ENCODE measurements around the gene BANP. TPM values are rescaled to one million over a fixed set of nuclear protein-coding genes. Genes with fewer than 3 reads are reported as not detected.

The BANP gene
- total and polyA plus RNA-seq, 2 of the 8 experiments (the other 6 are each of a cell fraction or from before 2014, with no cell fraction given) = 25.8 to 39.8 TPM

DNA sequence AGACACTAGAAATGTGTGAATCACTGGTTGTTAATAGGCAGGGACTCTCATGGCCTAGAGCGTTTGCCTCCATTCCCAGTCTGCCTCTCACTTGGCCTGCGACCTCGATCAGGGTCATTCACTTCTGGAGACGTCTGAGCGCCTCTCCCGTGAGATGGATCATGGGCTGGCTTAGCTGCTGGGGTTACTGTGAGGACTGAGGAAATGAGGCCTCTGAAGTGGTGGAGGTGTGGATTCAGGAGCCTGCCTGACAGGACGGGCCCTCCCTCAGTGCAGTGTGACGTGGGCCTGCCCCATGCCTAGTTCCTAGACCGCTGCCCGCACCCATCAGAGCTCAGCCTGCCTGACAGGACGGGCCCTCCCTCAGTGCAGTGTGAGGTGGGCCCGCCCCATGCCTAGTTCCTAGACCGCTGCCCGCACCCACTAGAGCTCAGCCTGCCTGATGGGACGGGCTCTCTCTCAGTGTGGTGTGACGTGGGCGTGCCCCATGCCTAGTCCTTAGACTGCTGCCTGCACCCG is 61.9 kb downstream of the BANP start:
- Histone ChIP-seq H4K5ac (ENCODE audit: insufficient read length, low read depth, low read length) (no peak overlapping the region), H4K8ac (ENCODE audit: extremely low read depth, insufficient read depth, low read length) (no peak overlapping the region), H2BK5ac (ENCODE audit: low read depth, low read length) (peak overlapping the region; percentile 54), H4K20me1 (replicated peaks in 1 of 2; ENCODE audit: control insufficient read depth in 1 of 2, insufficient read depth in 2 of 2, low read length in 2 of 2) (no peaks in the 10 kb centered on the region), H3K9me3 (ENCODE audit: insufficient read depth in 2 of 2, low read depth in 1 of 2, low read length in 1 of 2) (peaks cover 0 to 8% of the 10 kb centered on the region in 2 experiments; a peak in 2 of 4 replicates), H3K36me3 (ENCODE audit: control insufficient read depth in 2 of 4, insufficient read depth in 4 of 4, low read length in 3 of 4) (peaks cover 0 to 9% (median 2%) of the 10 kb centered on the region in 4 experiments; a peak in 4 of 8 replicates), H2AFZ (ENCODE audit: low read length) (no peak overlapping the region), H3K27ac (ENCODE audit: low read depth, low read length) (no peak overlapping the region), H3K18ac (ENCODE audit: extremely low read depth, low read length) (no peak overlapping the region), H3K9ac (replicated peaks in 1 of 4; ENCODE audit: extremely low read depth in 1 of 4, low read depth in 3 of 4, low read length in 3 of 4) (no peak overlapping the region), H3K4me2 (ENCODE audit: insufficient read depth in 1 of 2, low read depth in 2 of 2, low read length in 2 of 2) (no peak overlapping the region), H2BK12ac (ENCODE audit: low read depth, low read length) (no peak overlapping the region), H3K56ac (replicated peaks; ENCODE audit: insufficient read length, low read depth, low read length) (no peak overlapping the region), H3K14ac (ENCODE audit: insufficient read length) (no peak overlapping the region), H3K4me3 (ENCODE audit: extremely low read depth in 1 of 4, insufficient read depth in 2 of 4, low read depth in 3 of 4, low read length in 4 of 4) (no peak overlapping the region), H3K4me1 (replicated peaks in 1 of 4; ENCODE audit: control insufficient read depth in 3 of 4, insufficient read depth in 4 of 4, low read length in 3 of 4) (peaks cover 0 to 10% (median 4%) of the 10 kb centered on the region in 4 experiments; a peak in 5 of 7 replicates), H3K23ac (ENCODE audit: insufficient read length) (no peak overlapping the region), H3K23me2 (ENCODE audit: low read depth, low read length) (no peaks in the 10 kb centered on the region), H3K4ac (replicated peaks; ENCODE audit: insufficient read length, low read depth, low read length) (no peak overlapping the region), H3K27me3 (replicated peaks in 1 of 4; ENCODE audit: control insufficient read depth in 3 of 4, extremely low read depth in 1 of 4, insufficient read depth in 3 of 4, low read length in 3 of 4) (no peaks in the 10 kb centered on the region), H3K79me1 (ENCODE audit: low read depth, low read length) (0 out of 2 replicates have a peak, but pooled peaks cover 7% of the 10 kb centered on the region), H3K79me2 (ENCODE audit: control insufficient read depth in 1 of 2, insufficient read depth in 2 of 2, low read length in 2 of 2) (no peaks in the 10 kb centered on the region; a peak in 1 of 4 replicates), H2BK15ac (ENCODE audit: low read length) (no peak overlapping the region; the same call in 1 of the 2 replicates), H2BK120ac (replicated peaks; ENCODE audit: low read depth, low read length) (no peak overlapping the region), H4K91ac (replicated peaks; ENCODE audit: insufficient read length, low read length) (no peak overlapping the region), H2BK20ac (ENCODE audit: low read length) (no peak overlapping the region), H2AK5ac (ENCODE audit: low read depth, low read length) (no peak overlapping the region)
- FAIRE-seq = no peak
- DNase-seq (ENCODE audit: low read depth in 1 of 2, low spot score in 2 of 2) = no peak
- 93% methylated on average over 18 of the region's 18 CpGs; no CpG with 5 or more reads in 1 of the 2 experiments for WGBS, 2 experiments (ENCODE audit: extremely low coverage in 1 of 2, insufficient coverage in 1 of 2, insufficient read length in 1 of 2, insufficient replicate concordance in 2 of 2, low coverage in 1 of 2, low lambda C conversion rate in 2 of 2, missing lambda C conversion rate in 1 of 2)
- ChIA-PET CTCF (ENCODE audit: partially characterized antibody) (interaction anchor here (0.5 to 0.6 kb wide), 2 partner anchors 8 to 54 kb away, joined by 3 read pairs; no protein-coding TSS in a partner anchor), POLR2A (ENCODE audit: partially characterized antibody) (no interaction called here)
- TF ChIP-seq CTBP2 (IDR thresholded peaks at IDR 0.05; ENCODE audit: borderline replicate concordance, insufficient read depth, insufficient read length, low read length) (no peak), NRF1 (IDR thresholded peaks at IDR 0.05; ENCODE audit: low read depth, low read length) (no peak), CHD2 (IDR thresholded peaks at IDR 0.05; ENCODE audit: low read length) (no peak), JUND (IDR thresholded peaks at IDR 0.05; ENCODE audit: low read length) (no peak), SIN3A (conservative IDR thresholded peaks at IDR 0.05 in 1 of 2, IDR thresholded peaks at IDR 0.05 in 1 of 2; ENCODE audit: low read depth in 1 of 2, low read length in 2 of 2) (no peak), BRCA1 (IDR thresholded peaks at IDR 0.05; ENCODE audit: low read depth, low read length) (no peak), RAD21 (IDR thresholded peaks at IDR 0.05 in 1 of 2, conservative IDR thresholded peaks at IDR 0.05 in 1 of 2; ENCODE audit: low read depth in 2 of 2, low read length in 2 of 2) (no peak), JUN (IDR thresholded peaks at IDR 0.05; ENCODE audit: low read depth, low read length) (no peak), RBBP5 (IDR thresholded peaks at IDR 0.05; ENCODE audit: borderline replicate concordance, low read depth, low read length) (no peak), HDAC6 (IDR thresholded peaks at IDR 0.05; ENCODE audit: low read depth, low read length) (no peak), SP4 (IDR thresholded peaks at IDR 0.05; ENCODE audit: low read length) (no peak), TAF1 (IDR thresholded peaks at IDR 0.05; ENCODE audit: low read depth, low read length) (no peak), SIX5 (IDR thresholded peaks at IDR 0.05; ENCODE audit: low read depth, low read length) (no peak)
- TF ChIP-seq, protein P1, sequence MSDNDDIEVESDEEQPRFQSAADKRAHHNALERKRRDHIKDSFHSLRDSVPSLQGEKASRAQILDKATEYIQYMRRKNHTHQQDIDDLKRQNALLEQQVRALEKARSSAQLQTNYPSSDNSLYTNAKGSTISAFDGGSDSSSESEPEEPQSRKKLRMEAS (IDR thresholded peaks at IDR 0.05) = no peak
